IPS-20b (cell line): ENCODE measurements around the gene DHX38.

Experiments used
- H3K27ac ChIP-seq: one replicate; pipeline ENCODE4 v1.5.1; 2013; ENCODE audit warnings: low read length
- H3K27me3 ChIP-seq: 2 replicates; pipeline ENCODE4 v1.6.1; 2013; ENCODE audit warnings: mild to moderate bottlenecking, low read length, inconsistent platforms; ENCODE audit not compliant: insufficient read depth
- H3K36me3 ChIP-seq: 2 replicates; pipeline ENCODE4 v1.6.1; 2013; ENCODE audit warnings: low read depth, mild to moderate bottlenecking, inconsistent platforms, low read length, moderate library complexity; ENCODE audit not compliant: insufficient read depth
- H3K4me1 ChIP-seq: 2 replicates; pipeline ENCODE4 v1.6.1; 2013; ENCODE audit warnings: mild to moderate bottlenecking, control low read depth, inconsistent platforms, low read length, moderate library complexity; ENCODE audit not compliant: insufficient read depth
- H3K4me3 ChIP-seq: 2 replicates; pipeline ENCODE4 v1.5.1; 2013; ENCODE audit warnings: mild to moderate bottlenecking, low read length, inconsistent platforms
- H3K9ac ChIP-seq: 2 replicates; pipeline ENCODE4 v1.6.1; 2013; ENCODE audit warnings: low read depth, mild to moderate bottlenecking, inconsistent platforms, low read length, moderate library complexity
- H3K9me3 ChIP-seq: 2 replicates; pipeline ENCODE4 v1.6.1; 2013; ENCODE audit warnings: mild to moderate bottlenecking, low read depth, low read length, inconsistent platforms; ENCODE audit not compliant: insufficient read depth

Gene DHX38

DNA sequence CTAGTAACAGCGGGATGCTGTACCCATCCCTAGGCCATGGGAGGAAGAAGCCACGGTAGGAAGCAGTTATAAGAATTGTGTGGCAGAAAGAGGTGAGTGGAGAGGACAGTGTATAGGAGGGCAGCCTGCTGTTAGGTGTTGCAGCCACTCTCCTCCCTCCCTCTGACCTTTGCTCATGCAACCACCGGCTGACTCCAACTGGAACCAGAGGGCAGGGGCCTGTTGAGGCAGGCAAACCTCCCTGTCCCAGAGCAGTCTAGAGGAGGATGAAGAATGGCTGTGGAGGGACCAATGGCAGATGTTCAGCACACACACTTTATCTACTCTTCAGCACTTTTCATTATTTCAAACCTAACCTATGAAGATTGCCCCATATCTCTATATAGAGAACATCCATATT is 2.4 kb upstream of the DHX38 start:
- H3K4me1 ChIP-seq: 0 out of 2 replicates have a peak, but pooled peaks cover 8% of the 10 kb centered on the region

DNA sequence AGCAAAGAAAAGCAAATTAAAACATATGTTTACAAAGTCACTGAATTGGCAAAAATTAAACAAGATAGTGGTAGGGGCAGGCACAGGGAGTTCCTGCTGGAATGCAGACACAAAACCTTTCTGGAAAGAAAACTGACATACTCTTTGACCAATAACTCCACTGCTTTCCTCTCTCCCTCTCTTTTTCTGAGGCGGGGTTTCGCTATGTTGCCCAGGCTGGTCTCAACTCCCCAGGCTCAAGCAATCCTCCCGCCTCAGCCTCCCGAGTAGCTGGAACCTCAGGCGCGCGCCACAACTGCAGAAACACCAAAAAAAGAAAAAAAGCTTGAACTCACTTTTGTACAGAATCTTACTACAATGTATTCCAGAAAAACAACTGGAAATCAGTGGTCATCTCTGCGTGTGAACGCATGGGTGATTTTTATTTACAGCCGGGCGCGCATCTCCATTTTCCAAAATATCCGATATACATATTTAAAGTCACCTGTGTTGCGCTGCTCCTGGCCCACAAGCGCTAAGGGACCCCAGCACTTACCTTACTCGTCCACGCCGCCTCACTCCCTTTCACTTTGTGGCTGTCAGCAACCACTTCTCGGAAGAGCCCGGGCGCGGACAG is 707 bp upstream of the DHX38 start:
- Histone ChIP-seq H3K27me3 (no peaks in the 10 kb centered on the region), H3K4me1 (0 out of 2 replicates have a peak, but pooled peaks cover 8% of the 10 kb centered on the region), H3K9me3 (no peaks in the 10 kb centered on the region), H3K9ac (peak overlapping the region; percentile 69; the same call in 1 of the 2 replicates), H3K27ac (no peak overlapping the region), H3K36me3 (peaks cover 47% of the 10 kb centered on the region), H3K4me3 (peak overlapping the region; percentile 96)

More for the DNA sequence above, 2.4 kb upstream of the DHX38 start:
- H3K4me3 ChIP-seq: no peak overlapping the region
- no peaks in the 10 kb centered on the region for H3K9me3 ChIP-seq
- H3K27me3 ChIP-seq: no peaks in the 10 kb centered on the region
- H3K36me3 ChIP-seq: peaks cover 43% of the 10 kb centered on the region
- H3K9ac ChIP-seq: no peak overlapping the region
- H3K27ac ChIP-seq: no peak overlapping the region

DNA sequence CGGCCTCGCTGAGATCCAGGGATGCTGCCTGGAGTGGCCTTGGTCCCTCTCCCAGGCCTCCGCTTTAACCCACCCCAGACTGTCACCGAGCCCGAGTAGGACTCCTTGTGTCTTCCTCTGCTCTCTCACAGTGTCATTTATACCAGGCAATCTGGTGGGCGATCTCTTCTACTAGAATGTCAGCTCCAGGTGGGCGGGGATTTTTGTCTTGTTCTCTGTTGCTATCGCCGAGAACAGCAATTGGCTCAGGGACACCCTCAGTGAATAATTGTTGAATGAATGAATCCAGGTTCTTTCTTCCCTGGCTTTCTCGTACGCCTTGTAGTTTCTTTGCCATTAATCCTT is 591 bp downstream of the DHX38 start:
- Histone ChIP-seq H3K9ac (peak overlapping the region; percentile 90), H3K27me3 (no peaks in the 10 kb centered on the region), H3K27ac (no peak overlapping the region), H3K4me1 (0 out of 2 replicates have a peak, but pooled peaks cover 8% of the 10 kb centered on the region), H3K9me3 (no peaks in the 10 kb centered on the region), H3K36me3 (peaks cover 47% of the 10 kb centered on the region), H3K4me3 (peak overlapping the region; percentile 96)

DNA sequence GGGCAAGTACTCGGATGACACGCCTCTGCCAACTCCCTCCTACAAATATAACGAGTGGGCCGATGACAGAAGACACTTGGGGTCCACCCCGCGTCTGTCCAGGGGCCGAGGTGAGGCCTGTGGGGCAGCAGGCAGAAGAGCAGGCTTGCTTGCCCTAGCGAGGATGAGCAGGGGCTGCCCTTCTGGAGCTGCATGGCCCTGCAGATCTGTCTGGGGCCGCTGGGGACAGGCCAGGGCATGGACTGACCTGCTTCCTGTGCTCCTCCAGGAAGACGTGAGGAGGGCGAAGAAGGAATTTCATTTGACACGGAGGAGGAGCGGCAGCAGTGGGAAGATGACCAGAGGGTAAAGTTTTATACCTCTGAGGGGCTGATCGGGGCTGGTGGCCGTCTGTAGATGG is 5.3 kb downstream of the DHX38 start:
- Histone ChIP-seq H3K9me3 (no peaks in the 10 kb centered on the region), H3K36me3 (peaks cover 79% of the 10 kb centered on the region), H3K27me3 (no peaks in the 10 kb centered on the region), H3K4me1 (0 out of 2 replicates have a peak, but pooled peaks cover 5% of the 10 kb centered on the region), H3K9ac (no peak overlapping the region), H3K4me3 (no peak overlapping the region), H3K27ac (no peak overlapping the region)

DNA sequence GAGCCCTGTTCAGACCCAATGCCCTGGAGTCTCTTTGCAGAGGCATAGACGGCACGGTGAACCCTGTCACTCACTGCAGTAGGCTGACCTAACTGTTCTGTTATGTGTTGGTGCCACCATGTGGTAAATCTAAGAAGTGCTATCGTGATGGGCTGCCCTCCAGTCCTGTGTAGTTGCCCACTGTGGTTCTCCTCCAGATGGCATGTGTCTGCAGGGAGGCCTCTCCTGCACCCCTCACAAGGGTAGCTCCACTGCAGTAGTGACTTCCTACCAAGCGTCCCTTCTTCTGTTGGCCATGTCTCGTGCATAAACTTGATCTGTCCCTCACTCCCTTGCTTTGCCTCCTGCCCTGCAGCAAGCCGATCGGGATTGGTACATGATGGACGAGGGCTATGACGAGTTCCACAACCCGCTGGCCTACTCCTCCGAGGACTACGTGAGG is 5.8 kb downstream of the DHX38 start:
- H3K36me3 ChIP-seq: peaks cover 84% of the 10 kb centered on the region
- no peak overlapping the region for H3K27ac ChIP-seq
- H3K9me3 ChIP-seq: no peaks in the 10 kb centered on the region
- no peak overlapping the region for H3K9ac ChIP-seq
- H3K4me3 ChIP-seq: no peak overlapping the region
- no peaks in the 10 kb centered on the region for H3K27me3 ChIP-seq
- 0 out of 2 replicates have a peak, but pooled peaks cover 5% of the 10 kb centered on the region for H3K4me1 ChIP-seq

DNA sequence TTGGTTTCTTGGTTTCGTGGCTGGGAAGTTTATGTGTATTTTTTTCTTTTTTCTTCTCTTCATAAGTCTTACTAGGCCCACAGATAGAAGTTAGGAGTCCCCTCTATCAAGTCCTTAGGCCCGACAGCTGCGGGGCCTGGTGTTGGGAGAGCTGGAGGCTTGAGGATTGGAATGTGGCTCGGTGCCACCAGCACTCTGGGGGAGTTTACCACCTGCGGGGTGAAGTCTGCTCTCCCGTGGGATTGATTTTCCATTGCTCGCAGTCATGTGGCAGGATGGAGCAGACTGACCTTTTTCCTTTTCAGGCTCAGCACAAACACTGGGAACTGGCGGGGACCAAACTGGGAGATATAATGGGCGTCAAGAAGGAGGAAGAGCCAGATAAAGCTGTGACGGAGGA is 7.5 kb downstream of the DHX38 start:
- no peak overlapping the region for H3K9ac ChIP-seq
- no peak overlapping the region for H3K4me3 ChIP-seq
- no peaks in the 10 kb centered on the region for H3K9me3 ChIP-seq
- no peaks in the 10 kb centered on the region for H3K27me3 ChIP-seq
- peaks cover 99% of the 10 kb centered on the region for H3K36me3 ChIP-seq
- H3K27ac ChIP-seq: no peak overlapping the region
- no peaks in the 10 kb centered on the region for H3K4me1 ChIP-seq

DNA sequence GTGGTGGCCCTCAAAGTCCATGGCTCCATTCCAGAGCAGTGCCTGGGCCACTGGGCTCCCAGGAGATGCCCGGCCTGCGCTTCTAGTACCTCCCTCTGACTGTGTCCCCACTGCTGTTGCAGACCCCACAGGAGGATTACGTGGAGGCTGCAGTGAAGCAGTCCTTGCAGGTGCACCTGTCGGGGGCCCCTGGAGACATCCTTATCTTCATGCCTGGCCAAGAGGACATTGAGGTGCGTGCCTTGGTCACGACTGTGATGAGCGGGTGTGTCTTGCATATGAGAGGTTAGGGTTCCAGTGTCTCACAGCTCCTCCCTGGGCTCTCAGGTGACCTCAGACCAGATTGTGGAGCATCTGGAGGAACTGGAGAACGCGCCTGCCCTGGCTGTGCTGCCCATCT is 11.3 kb downstream of the DHX38 start:
- H3K27me3 ChIP-seq: no peaks in the 10 kb centered on the region
- no peaks in the 10 kb centered on the region for H3K9me3 ChIP-seq
- H3K27ac ChIP-seq: no peak overlapping the region
- peaks cover 99% of the 10 kb centered on the region for H3K36me3 ChIP-seq
- no peaks in the 10 kb centered on the region for H3K4me1 ChIP-seq
- no peak overlapping the region for H3K9ac ChIP-seq
- no peak overlapping the region for H3K4me3 ChIP-seq

DNA sequence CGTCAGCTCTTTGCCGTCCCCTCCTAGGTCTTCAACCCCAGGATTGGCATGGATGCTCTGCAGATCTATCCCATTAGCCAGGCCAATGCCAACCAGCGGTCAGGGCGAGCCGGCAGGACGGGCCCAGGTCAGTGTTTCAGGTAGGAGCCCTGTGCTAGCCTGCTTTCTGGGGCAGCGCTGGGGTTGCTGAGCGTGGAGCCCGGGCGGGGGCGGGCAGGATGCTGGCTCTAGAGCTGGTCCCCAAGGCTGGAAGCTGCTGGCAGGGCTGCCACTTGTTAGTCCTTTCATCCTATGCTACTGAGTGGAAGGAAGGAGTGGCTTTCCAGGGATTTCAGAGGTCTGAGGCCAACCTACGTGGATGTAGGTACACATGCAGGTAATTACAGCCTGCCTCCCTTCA is 12.3 kb downstream of the DHX38 start:
- Histone ChIP-seq H3K4me3 (no peak overlapping the region), H3K36me3 (peaks cover 99% of the 10 kb centered on the region), H3K9ac (no peak overlapping the region), H3K27me3 (no peaks in the 10 kb centered on the region), H3K9me3 (no peaks in the 10 kb centered on the region), H3K4me1 (no peaks in the 10 kb centered on the region), H3K27ac (no peak overlapping the region)

DNA sequence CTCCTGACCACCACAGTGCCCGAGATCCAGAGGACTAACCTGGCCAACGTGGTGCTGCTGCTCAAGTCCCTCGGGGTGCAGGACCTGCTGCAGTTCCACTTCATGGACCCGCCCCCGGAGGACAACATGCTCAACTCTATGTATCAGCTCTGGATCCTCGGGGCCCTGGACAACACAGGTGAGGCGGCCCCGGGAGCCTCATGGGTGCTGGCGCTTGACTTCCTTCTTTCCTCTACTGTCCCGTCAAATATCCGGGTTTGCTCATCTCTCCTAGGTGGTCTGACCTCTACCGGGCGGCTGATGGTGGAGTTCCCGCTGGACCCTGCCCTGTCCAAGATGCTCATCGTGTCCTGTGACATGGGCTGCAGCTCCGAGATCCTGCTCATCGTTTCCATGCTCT is 13.7 kb downstream of the DHX38 start:
- Histone ChIP-seq H3K27ac (no peak overlapping the region), H3K9ac (no peak overlapping the region), H3K36me3 (peaks cover 99% of the 10 kb centered on the region), H3K4me1 (no peaks in the 10 kb centered on the region), H3K27me3 (no peaks in the 10 kb centered on the region), H3K9me3 (no peaks in the 10 kb centered on the region), H3K4me3 (no peak overlapping the region)

DNA sequence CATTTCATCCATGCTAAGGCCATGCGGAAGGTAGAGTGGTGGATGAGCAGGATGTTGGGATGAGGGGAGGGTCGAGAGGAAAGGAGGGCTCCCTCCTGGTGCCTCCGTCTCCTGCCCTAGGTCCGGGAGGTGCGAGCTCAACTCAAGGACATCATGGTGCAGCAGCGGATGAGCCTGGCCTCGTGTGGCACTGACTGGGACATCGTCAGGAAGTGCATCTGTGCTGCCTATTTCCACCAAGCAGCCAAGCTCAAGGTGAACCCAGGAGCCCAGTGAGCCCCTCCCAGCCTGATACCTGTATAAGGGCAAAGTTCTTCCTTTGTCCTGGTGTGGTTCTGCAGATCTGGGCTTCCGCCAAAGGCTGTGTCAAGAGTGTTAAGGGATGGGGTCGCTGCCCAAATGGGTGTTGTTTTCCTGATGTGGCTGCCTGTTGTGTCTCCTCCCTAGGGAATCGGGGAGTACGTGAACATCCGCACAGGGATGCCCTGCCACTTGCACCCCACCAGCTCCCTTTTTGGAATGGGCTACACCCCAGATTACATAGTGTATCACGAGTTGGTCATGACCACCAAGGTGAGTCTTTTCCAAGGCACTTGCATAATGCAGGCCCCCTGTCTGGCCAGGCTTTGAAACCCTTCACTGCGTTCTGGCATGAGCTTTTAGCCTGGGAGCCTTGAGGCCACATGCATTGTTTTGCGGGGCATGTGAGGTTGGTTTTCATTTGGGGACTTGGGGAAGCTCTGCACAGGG is 14.9 kb downstream of the DHX38 start:
- Histone ChIP-seq H3K36me3 (peaks cover 99% of the 10 kb centered on the region), H3K27ac (no peak overlapping the region), H3K27me3 (no peaks in the 10 kb centered on the region), H3K4me3 (no peak overlapping the region), H3K4me1 (no peaks in the 10 kb centered on the region), H3K9ac (no peak overlapping the region), H3K9me3 (no peaks in the 10 kb centered on the region)

DNA sequence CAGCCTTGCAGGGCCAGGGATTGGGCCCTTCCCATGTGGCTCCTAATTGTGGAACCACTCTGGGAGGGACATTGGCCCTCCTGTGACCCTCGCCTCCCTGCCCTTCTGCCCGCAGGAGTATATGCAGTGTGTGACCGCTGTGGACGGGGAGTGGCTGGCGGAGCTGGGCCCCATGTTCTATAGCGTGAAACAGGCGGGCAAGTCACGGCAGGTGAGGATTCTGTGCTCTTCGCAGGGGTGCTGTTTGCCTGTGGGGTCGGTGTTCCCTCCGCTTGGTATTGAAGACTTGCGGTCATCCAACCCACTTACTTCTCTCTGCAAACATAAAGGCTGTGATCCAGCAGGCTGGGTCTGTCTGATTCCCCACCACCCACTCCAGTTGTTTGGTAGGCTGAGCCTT is 15.7 kb downstream of the DHX38 start:
- Histone ChIP-seq H3K27me3 (no peaks in the 10 kb centered on the region), H3K9ac (no peak overlapping the region), H3K27ac (no peak overlapping the region), H3K4me1 (no peaks in the 10 kb centered on the region), H3K9me3 (no peaks in the 10 kb centered on the region), H3K4me3 (no peak overlapping the region), H3K36me3 (peaks cover 91% of the 10 kb centered on the region)

DNA sequence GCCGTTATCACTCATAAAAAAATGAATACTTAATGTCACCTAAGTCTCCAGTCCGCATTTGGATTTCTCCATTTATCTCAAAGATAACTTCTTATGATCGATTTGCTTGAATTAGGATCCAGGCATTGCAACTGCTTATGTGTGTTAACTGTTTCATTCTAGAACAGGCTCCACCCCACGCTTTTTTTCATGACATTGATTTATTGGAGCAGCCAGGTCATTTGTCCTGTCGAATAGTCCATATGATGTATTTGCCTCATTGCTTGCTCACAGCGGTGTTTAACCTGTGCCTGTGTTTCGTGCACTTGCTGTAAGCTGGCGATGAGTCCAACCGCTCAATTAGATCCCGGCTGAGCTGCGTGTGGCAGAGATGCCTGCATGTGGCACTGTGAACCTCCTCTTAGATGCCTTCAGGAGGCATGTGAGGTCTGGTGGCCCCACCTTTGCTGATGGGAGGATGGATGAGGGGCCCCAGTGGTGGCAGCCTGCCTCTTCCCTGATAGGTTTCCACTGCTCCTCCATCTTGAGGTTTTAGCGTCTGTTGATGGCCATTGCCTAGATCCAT is 16.4 kb downstream of the DHX38 start:
- Histone ChIP-seq H3K27ac (no peak overlapping the region), H3K36me3 (peaks cover 84% of the 10 kb centered on the region), H3K9me3 (no peaks in the 10 kb centered on the region)

More for the DNA sequence above, 16.4 kb downstream of the DHX38 start:
- no peak overlapping the region for H3K9ac ChIP-seq
- no peak overlapping the region for H3K4me3 ChIP-seq
- H3K27me3 ChIP-seq: no peaks in the 10 kb centered on the region
- H3K4me1 ChIP-seq: no peaks in the 10 kb centered on the region
